ENCODE results near the gene ZYG11B. TPM values are rescaled to one million over a fixed set of nuclear protein-coding genes. Genes with fewer than 3 reads are reported as not detected.

The ZYG11B gene
- total RNA-seq (27.0 and 27.2 TPM in 2 replicates), polyA plus RNA-seq (7.3 and 8.2 TPM in 2 replicates), polyA minus RNA-seq (47.1 and 49.6 TPM in 2 replicates), Bru-seq, nascent RNA (percentile 72 among the genes with signal in this experiment), BruChase-seq, experiment 1, labeled RNA remaining after a 6-hour chase (percentile 85 among the genes with signal in this experiment), BruChase-seq, experiment 2, labeled RNA remaining after a 2-hour chase (percentile 76 among the genes with signal in this experiment)
- polyA plus RNA-seq (2011; cell fraction: cytosol; rRNA removed), result 7.5 and 8.1 TPM in 2 replicates
- polyA plus RNA-seq (2011; cell fraction: nucleus; rRNA removed), result 8.5 and 10.3 TPM in 2 replicates
- 9.2 and 12.6 TPM in 2 replicates for polyA plus RNA-seq (2012)
- 11.8 TPM for polyA minus RNA-seq (2011; cell fraction: cytosol; rRNA and poly(A)+ RNA removed)
- polyA minus RNA-seq (2011; cell fraction: nucleus; rRNA and poly(A)+ RNA removed), result 27.5 and 43.5 TPM in 2 replicates
- long read RNA-seq, full-length matches to known transcripts, result 2 of 8 reads
- long read RNA-seq, partial matches to known transcripts, result 1 of 8 reads
- long read RNA-seq, other reads (novel, unspliced or antisense), result 5 of 8 reads

DNA sequence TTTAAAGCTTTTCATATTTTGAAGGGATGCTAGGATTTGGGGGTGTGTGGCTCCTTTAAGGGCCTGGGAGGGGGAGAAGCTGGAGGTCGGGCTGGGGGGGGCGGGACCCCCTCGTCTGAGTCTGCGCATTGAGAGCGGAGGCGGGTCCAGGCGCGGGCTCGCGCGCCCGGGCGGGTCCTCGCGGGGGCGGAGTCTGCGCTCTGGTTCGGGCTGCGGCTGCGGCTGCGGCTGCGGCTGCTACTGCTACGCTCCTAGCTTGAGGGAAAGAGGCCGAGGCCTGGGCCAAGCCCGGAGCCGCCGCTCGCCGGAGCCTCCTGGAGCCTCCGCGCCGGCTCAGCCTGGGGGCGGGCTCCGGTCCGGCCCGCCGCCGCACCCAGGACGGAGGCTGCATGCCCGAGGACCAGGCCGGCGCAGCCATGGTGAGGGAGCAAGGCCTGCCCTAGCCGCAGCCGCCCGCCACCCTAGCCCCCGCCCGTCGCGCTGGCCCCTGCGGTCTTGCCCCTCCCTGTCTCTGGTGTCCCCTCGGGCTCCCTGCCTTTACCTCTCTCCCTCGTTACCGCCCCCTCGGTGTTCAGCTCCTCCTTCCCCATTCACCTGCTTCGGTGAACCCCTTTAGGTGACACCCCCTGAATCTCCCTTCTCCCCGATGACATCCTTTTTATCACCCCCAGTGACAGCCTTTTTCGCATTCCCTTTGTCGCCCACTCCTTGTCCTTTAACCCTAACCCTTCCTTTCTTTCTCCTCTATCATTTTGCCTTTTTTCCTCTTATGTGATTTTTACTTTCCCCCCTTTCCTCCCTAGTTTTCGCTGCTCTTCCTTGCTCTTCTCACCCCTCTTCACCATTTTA lies at the start of gene ZYG11B:
TSS of gene ZYG11B (plus strand) at position 189 of the 849 bp plus-strand sequence. CDS start at position 390, 201 bp downstream.
- FAIRE-seq, result peak; percentile 65

More for the DNA sequence above, at the start of gene ZYG11B:
- dilution Hi-C loops (cut with MboI; ENCODE audit: extremely low pct_ligation_motif_present, low sequenced_read_pairs) (no loop called here), intact Hi-C loops (cut with micrococcal nuclease) (loop anchor here (2.0 kb wide), 1 partner anchor 28 kb away; the partner anchor contains the start of gene COA7)
- Histone ChIP-seq H3K27ac (ENCODE audit: insufficient read depth, low read depth, low read length) (peak within 1 kb of the TSS; percentile 2), H3K4me3 (replicated peaks in 1 of 3; ENCODE audit: insufficient read depth in 1 of 3, low read depth in 1 of 3, low read length in 3 of 3) (peak within 1 kb of the TSS; percentile 77 to 99 (median 87)), H3K9me3 (replicated peaks; ENCODE audit: control insufficient read depth, insufficient read depth, low read length) (no peaks in the 10 kb centered on the region), H2AFZ (ENCODE audit: low read depth, low read length) (peak within 1 kb of the TSS; percentile 98), H3K79me2 (ENCODE audit: control insufficient read depth, insufficient read depth, low read length) (peaks cover 35% of the 10 kb centered on the region), H3K36me3 (ENCODE audit: control insufficient read depth in 2 of 2, extremely low read depth in 1 of 2, insufficient read depth in 2 of 2, low read length in 2 of 2) (no peaks in the 10 kb centered on the region), H3K4me2 (ENCODE audit: insufficient read depth, low read length) (peak within 1 kb of the TSS; percentile 97), H3K9me1 (replicated peaks; ENCODE audit: control insufficient read depth, extremely low read depth, insufficient read depth, low read length) (no peaks in the 10 kb centered on the region), H3K9ac (replicated peaks; ENCODE audit: extremely low read depth, insufficient read depth, low read length) (peak within 1 kb of the TSS; percentile 86), H4K20me1 (replicated peaks; ENCODE audit: control insufficient read depth, extremely low read depth, insufficient read depth, low read length) (no peaks in the 10 kb centered on the region), H3K27me3 (ENCODE audit: control insufficient read depth in 2 of 2, insufficient read depth in 2 of 2, low read length in 2 of 2) (peaks cover 0 to 5% of the 10 kb centered on the region in 2 experiments), H3K4me1 (ENCODE audit: control insufficient read depth, extremely low read depth, insufficient read depth, low read length) (peaks cover 3% of the 10 kb centered on the region)
- peak; percentile 85 for DNase-seq (ENCODE audit: low read depth, low spot score)
- BruUV-seq (replicated peaks), result no TSS peak
- CTCF ChIA-PET, result interaction anchor here (0.8 to 2.1 kb wide), 7 partner anchors 12 to 456 kb away, joined by 3 to 6 read pairs (median 3); no protein-coding TSS in a partner anchor
- POLR2A ChIA-PET, result interaction anchor here (0.6 kb wide), 2 partner anchors 345 to 1543 kb away, joined by 3 read pairs; no protein-coding TSS in a partner anchor
- TF ChIP-seq FOS (IDR thresholded peaks at IDR 0.05; ENCODE audit: borderline replicate concordance, insufficient read depth, low read length), result peak; percentile 49
- TF ChIP-seq EZH2 (IDR thresholded peaks at IDR 0.05; ENCODE audit: borderline replicate concordance, low read depth, low read length, severe bottlenecking), result no peak
- peak; percentile 89 for TF ChIP-seq POLR2A (IDR thresholded peaks at IDR 0.05; ENCODE audit: low read depth, low read length)
- TF ChIP-seq, protein P1, sequence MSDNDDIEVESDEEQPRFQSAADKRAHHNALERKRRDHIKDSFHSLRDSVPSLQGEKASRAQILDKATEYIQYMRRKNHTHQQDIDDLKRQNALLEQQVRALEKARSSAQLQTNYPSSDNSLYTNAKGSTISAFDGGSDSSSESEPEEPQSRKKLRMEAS (IDR thresholded peaks at IDR 0.05; ENCODE audit: insufficient read depth, insufficient read length), result no peak
- TF ChIP-seq POLR2AphosphoS5 (IDR thresholded peaks at IDR 0.05; ENCODE audit: insufficient read depth, low read depth, low read length), result peak; percentile 80
- TF ChIP-seq MYC (IDR thresholded peaks at IDR 0.05; ENCODE audit: low read depth, low read length), result no peak
- TF ChIP-seq, protein P2, sequence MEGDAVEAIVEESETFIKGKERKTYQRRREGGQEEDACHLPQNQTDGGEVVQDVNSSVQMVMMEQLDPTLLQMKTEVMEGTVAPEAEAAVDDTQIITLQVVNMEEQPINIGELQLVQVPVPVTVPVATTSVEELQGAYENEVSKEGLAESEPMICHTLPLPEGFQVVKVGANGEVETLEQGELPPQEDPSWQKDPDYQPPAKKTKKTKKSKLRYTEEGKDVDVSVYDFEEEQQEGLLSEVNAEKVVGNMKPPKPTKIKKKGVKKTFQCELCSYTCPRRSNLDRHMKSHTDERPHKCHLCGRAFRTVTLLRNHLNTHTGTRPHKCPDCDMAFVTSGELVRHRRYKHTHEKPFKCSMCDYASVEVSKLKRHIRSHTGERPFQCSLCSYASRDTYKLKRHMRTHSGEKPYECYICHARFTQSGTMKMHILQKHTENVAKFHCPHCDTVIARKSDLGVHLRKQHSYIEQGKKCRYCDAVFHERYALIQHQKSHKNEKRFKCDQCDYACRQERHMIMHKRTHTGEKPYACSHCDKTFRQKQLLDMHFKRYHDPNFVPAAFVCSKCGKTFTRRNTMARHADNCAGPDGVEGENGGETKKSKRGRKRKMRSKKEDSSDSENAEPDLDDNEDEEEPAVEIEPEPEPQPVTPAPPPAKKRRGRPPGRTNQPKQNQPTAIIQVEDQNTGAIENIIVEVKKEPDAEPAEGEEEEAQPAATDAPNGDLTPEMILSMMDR (IDR thresholded peaks at IDR 0.05; ENCODE audit: extremely low read depth in 1 of 2, insufficient read depth in 1 of 2, low read depth in 1 of 2, low read length in 2 of 2), result no peak
- TF ChIP-seq GATA2 (IDR thresholded peaks at IDR 0.05; ENCODE audit: insufficient read depth, insufficient read length, low read depth, low read length), result no peak
- no peak for TF ChIP-seq JUN (IDR thresholded peaks at IDR 0.05; ENCODE audit: borderline replicate concordance, insufficient read depth, insufficient read length, low read depth)
